HG02678 (cell line): ENCODE data around the gene SNED1.

Source experiments
- ATAC-seq: cut with Tn5 transposase; IDR thresholded peaks from one replicate; pipeline ENCODE4 v1.9.1; 2021; ENCODE audit warnings: mild to moderate bottlenecking, moderate library complexity; ENCODE audit not compliant: unreplicated experiment

The SNED1 gene

DNA sequence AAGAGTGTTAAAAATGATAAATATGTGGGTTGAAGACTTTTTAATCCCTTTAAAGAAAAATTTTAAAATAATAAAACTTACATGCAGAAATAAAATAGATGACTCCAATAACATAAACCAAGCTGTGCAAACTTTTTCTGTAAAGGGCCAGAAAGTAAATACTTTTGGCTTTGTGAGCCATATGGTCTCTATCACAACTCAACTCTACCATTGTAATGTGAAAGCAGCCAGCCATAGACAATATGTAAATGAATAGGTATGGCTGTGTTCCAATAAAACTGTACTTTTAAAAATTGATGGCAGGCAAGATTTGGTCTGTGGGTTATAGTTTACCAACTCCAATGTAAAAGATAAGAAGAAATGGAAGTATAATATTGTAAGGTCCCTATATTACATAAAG lies 45.2 kb downstream of the SNED1 start:
- no peak for ATAC-seq

DNA sequence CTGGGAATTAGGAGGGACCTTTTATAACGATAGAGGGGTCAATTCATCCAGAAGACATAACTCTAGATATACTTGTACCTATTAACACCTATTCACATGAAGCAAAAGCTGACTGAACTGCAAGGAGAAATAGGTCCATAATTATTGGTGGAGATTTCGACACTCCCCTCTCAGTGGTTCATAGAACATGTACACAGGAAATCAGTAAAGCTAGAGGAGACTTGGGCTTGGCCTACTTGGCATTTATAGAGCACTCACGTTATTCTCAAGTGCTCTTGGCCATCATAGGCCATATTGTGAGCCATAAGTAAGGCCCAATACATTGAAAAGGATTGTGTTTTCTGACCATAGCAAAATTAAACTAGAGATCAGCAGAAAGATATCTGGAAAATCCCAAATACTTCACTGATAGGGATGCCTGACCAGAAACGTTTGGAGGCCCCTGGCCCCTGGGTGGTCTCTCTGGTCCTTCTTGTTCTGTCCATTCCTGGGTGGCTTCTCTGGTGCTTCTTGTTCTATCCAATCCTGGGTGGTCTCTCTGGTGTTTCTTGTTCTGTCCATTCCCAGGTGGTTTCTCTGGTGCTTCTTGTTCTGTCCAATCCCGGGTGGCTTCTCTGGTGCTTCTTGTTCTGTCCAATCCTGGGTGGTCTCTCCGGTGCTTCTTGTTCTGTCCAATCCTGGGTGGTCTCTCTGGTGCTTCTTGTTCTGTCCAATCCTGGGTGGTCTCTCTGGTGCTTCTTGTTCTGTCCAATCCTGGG lies 49.0 kb downstream of the SNED1 start:
- no peak for ATAC-seq

DNA sequence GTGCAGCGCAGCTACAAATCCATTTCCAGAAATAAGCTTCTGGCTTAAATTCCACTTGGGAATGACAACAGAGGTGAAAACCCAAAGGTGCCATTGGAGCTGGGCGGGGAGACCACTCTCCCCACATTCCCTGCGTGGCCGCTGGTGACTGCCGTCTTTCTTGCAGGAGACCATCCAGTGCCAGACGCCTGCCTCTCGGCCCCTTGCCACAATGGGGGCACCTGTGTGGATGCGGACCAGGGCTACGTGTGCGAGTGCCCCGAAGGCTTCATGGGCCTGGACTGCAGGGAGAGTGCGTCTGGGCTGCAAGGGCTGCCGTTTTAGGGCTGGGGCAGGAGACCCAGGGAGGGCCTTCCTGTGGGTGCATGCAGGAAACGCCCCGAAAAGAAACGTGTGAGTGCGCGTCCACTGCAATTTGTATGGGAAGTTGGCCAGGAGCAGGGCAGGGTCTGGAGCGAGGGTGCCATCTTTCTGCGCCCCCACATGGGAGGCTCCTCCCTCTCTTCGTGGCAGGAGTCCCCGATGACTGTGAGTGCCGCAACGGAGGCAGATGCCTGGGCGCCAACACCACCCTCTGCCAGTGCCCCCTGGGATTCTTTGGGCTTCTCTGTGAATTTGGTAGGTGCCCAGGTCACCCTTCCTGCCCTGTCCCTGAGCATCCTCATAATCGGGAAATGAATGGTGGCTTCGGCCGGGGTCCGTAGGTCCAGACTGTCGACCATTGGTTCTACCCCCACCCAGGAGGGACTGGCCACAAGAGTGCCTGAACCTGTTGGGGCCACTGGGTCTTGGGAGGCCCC lies 49.9 kb downstream of the SNED1 start:
- ATAC-seq = no peak

DNA sequence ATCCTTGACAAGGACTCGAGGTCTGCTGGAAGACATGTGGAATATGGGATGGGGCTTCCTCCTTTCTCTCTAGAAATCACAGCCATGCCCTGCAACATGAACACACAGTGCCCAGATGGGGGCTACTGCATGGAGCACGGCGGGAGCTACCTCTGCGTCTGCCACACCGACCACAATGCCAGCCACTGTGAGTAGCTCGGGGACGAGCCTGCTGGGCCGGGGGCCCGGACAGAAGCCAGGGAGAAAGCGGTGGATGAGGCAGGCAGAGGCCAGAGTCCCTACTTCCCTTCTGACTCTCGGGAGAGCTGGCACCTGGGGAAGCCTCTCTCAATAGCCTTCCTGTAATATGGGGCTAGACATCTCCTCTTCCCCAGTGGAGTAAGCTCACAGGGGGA lies 50.5 kb downstream of the SNED1 start:
- ATAC-seq = no peak

DNA sequence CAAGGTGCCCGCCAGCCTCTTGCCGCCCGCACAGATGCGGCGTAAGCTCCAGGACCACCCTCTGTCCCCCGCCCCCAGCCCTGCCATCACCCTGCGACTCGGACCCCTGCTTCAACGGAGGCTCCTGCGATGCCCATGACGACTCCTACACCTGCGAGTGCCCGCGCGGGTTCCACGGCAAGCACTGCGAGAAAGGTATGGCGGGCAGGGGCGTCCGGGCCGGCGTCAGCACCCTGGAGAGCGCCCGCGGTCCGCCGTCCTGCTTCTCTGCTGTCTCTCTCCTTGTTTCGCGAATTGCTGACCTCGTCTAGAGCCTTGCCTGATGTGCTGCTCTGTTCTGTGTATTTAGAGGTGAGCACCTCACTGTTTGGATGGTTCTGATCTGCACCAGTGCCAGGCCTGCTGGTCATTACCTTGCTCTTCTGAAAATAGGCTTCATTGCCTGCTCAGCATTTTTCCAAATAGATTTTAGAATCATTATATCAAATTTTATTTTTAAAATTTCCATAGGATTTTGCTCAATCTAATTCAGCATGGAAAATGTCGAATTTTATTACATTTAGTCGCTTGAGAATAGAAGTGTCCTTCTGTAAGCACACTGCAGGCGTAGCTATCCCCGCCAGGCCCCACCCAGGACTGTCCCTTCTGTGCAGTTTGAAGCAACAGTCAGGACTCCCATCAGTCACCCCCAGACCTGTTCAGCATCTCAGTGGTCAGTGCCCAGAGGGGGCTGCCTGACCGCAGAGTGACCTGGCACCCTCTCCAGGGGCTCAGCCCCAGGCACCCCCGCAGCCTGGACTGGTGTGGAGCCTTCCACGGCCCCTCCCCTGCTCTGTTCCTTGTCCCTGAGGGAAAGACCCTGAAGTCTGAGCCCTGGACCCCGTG lies 51.6 kb downstream of the SNED1 start:
- no peak for ATAC-seq

DNA sequence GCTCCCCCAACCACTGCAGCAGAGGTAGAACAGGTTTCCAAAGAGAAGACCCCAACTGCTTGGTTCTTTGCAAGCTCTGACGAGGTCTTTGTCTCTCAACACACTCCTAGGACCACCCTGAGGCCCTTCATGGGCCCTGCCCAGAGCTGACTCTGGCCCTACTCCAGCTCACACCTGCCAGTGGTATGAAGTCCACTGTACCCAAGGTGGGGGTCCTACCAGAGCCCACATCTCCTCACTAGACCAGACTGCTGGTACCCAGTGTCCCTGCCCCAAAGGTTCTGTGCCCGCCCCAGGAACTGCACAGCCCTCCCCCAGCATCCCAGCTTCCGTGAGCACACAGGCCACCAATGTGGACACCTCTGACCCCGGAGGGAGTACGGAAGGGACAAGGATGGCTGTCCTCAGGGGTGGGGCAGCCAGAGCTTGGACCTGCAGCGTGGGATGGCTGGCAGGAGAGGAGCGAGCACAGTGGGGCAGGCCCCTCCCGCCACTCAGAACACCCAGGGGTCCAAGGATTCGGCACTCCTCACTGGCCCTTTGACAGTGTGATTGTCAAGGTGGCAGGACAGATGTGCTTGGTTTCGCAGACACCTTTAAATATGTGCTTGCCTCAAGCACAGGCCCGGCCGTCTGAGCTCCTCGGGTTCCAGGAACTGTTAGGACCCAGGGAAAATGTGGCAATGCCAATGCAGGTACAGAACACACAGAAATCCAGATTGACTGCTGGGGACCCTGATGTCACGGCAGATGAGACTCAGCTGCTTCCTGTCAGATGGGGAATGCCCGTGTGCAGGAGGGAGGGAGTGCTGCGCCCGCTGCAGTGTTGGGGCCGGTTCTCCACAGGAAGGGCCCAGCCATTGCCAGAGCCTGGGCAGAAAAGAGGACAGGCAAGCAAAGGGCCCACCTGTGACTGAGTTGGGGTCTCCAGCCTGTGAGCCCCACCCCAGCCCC lies 52.5 kb downstream of the SNED1 start:
- no peak for ATAC-seq

DNA sequence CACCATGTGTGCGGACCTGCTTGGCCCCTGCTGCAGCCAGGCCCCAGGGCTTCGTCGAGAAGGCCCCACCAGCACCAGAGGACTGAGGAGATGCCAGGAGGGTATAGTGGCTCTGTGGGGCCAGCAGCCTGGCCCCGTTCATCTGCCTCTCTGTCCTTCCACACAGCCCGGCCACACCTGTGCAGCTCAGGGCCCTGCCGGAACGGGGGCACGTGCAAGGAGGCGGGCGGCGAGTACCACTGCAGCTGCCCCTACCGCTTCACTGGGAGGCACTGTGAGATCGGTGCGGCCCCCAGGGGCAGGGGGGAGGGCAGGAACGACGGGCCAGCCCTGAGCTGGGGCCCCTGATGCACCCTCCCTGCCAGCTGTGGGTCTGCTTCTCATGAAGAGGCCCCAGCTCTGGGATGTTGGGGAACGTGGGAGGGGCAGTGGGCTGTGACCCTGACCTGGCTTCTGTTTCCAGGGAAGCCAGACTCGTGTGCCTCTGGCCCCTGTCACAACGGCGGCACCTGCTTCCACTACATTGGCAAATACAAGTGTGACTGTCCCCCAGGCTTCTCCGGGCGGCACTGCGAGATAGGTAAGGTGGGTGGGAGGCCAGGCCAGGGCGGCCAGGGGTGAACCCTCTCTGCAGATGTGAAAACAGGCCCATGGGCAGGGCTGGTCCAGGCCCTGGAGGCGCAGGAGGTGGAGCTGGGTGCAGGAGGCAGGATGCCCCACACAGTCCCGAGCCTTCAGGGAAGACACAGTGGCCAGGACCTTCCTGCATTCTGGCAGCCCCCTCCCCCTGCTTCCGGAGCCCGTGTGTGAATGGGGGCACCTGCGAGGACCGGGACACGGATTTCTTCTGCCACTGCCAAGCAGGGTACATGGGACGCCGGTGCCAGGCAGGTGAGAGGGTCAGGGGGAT lies 53.4 kb downstream of the SNED1 start:
- no peak for ATAC-seq

DNA sequence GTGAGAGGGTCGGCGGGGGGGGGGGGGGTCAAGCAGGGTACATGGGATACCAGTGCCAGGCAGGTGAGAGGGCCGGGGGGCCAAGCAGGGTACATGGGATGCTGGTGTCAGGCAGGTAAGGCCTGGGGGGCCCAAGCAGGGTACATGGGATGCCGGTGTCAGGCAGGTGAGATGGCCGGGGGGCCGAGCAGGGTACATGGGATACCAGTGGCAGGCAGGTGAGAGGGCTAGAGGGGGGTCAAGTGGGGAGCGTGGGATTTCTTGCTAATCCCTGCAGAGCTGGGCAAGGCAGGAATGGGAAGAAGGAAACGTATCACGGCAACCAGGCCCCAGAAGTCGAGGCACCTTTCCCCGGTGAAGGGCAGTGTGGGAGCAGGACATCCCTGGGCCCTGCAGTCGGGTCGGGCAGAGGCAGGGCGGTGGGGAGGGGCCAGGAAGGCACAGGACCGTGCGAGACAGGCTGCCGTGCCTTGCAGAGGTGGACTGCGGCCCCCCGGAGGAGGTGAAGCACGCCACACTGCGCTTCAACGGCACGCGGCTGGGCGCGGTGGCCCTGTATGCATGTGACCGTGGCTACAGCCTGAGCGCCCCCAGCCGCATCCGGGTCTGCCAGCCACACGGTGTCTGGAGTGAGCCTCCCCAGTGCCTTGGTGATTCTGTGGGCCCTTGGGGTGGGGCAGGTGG lies 54.4 kb downstream of the SNED1 start:
- ATAC-seq = no peak

DNA sequence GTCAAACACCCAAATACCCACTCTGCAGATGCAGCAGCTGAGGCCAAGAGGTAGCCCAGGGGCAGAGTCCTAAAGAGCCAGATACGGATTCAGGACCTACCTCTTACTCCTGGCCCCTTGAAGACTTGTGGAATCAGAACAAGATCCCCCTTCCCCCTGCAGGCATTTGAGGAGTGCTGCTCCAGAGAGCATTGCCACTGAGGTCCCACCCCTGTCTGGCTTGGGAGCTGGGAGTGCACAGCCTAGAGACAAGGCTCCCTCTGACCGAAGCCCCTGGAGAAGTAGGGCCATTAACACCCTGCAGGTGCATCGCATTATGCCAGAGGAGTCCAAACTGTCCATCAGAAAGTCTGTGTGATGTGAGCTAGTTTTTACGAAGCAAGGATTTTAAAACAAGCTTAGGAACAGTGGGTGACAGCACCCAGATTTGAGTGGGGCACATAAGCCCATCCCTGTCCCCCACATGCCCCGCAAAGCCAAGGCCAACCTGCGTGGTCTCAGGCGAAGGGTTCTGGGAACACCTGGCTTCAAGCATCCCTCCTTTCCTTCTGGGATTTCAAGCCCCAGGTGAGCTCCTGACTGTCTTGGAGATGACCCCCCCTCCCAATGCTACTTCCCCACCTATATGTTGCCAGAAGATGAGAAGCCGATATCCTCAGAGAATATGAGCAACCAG lies 55.3 kb downstream of the SNED1 start:
- ATAC-seq = no peak

DNA sequence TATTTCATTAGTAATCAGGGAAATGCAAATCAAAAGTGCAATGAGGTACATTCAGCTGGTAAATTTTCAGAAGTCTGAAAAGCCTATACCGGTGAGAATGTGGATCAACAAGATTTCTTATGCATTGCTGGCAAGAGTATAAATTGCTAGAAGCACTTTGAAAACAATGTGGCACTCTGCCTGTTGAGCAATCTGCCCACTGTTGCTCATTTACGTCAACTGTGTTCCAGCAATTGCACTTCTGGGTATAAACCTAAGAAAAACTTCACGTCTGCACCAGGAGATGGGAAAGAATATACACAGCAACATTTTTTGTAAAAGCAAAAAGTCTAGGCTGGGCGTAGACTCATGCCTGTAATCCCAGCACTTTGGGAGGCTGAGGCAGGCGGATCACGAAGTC lies 62.9 kb downstream of the SNED1 start:
- no peak for ATAC-seq

DNA sequence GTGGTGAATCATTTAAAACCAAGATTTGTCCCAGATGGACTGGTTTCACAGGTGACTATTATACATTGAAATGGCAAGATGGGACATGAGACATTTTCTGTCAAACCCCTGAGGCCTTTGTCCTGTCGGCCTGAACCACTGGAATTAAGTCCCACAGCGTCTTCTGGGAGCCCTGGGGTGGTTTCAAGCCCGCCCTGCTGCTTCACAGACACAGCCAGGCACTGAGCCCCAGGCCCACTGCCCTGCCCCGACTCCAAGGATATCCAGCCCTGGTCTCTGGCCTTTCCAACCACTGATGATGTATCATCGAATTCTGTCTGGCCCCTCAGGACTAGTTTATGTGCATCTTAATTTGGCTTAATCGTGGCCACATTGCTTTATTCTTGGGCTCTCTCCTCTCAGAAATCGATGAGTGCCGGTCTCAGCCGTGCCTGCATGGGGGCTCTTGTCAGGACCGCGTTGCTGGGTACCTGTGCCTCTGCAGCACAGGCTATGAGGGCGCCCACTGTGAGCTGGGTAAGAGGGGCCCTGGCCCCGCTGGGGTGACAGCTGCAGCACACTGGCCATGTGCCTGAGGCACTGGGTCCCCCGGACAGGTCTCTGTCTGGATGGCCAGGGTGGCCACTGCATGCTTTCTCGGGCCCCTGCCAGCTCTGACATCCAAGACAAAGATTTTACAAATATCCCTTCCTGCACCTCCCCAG lies 64.1 kb downstream of the SNED1 start:
- no peak for ATAC-seq

DNA sequence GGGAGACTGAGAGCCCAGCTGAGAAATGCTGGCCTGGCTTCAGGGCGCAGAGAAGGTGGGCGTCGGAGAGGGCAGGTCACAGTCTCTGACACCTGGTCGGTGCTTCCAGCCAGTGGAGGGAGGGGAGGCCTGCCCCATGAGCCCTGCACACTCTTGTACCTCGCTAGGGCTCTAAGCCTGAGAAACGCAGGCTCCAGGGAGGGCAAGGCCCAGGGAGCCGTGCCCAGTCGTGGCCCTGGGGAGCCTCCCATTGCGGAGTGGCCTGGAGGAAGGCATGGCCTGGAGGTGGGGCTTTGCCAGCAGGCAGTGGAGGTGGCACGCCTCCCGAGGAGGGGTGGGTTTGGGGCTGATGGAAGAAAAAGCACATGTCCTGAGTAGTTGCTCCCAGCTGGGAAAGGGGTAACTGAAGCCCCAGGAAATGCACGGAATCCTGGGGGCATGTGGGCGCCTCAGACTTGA lies 64.7 kb downstream of the SNED1 start:
- ATAC-seq = no peak

DNA sequence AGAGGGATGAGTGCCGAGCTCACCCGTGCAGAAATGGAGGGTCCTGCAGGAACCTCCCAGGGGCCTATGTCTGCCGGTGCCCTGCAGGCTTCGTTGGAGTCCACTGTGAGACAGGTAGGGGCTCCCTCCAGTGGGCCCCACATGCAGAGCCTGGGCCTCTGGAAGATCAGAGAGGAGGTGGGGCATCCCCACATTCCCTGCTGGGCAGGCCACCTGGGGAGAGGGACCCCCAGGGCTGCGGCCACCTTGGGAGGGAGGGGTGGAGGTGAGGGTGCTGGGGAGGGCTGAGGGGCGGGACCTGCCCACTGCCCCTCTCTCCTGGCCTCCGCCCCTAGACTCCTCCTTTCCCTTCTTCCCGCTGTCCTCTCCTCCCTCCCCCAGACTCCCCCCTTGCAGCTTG lies 65.2 kb downstream of the SNED1 start:
- no peak for ATAC-seq

DNA sequence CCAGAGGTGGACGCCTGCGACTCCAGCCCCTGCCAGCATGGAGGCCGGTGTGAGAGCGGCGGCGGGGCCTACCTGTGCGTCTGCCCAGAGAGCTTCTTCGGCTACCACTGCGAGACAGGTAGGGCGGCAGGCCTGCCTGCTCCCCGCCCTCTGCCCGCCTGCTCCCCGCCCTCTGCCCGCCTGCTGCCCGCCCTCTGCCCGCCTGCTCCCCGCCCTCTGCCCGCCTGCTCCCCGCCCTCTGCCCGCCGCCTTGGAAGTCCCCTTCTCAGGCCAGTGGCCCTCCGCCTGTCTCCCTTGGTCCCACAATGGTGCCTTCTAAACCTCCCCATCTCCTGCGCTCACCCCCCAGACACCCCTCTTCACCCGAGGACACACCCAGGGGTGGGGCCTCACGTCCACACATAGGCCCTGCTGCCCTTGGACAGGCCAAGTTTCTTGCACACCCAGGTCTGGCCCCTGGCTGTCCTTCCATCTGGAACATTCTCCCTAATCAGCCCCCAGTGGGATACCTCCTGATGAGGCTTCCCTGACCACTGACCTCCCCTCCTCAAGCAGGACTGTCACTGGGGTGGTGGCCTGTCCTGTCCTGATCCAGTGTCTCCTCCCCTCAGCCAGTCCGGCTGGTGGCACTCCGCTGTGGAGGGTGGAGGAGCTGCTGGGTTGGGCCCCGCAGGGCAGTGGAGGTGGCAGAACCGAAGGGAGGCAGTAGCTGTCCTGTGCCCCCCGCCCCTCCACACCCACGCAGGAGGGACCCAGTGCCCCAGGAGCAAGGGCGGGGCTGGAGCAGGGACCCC lies 65.8 kb downstream of the SNED1 start:
- ATAC-seq = no peak

DNA sequence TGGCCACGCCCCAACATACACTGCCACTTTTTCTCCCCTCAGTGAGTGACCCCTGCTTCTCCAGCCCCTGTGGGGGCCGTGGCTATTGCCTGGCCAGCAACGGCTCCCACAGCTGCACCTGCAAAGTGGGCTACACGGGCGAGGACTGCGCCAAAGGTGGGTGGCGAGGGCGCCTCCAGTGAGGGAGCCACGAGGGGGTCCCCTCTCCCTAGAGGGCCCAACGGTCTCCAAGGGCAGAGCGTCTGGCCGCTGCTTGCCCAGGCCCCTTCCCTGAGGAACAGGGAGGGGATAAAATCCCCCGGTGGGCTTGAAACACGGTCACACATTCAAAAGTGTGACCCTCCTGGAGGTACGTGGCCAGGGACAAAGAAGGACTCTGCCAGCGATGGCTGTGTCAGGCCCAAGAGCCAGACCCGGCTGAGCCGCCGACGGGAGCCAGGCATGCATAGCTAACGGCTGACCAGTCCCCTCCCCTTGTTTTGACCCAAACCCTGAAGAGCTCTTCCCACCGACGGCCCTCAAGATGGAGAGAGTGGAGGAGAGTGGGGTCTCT lies 66.5 kb downstream of the SNED1 start:
- no peak for ATAC-seq

DNA sequence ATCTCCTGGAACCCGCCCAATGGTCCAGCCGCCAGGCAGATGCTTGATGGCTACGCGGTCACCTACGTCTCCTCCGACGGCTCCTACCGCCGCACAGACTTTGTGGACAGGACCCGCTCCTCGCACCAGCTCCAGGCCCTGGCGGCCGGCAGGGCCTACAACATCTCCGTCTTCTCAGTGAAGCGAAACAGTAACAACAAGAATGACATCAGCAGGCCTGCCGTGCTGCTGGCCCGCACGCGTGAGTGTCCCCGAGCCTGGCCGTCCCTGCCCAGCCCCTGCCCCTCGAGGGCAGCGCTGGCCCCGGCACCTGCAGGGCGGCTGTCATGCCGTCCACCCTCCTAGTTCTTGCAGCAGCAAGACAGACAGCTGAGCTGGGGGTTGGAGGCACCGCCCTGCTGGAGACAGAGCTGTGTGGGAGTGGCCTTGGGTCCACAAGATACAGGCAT lies 67.0 kb downstream of the SNED1 start:
- no peak for ATAC-seq
